PC-3 (cell line): ENCODE measurements around the gene CATSPERZ. TPM values are rescaled to one million over a fixed set of nuclear protein-coding genes. Genes with fewer than 3 reads are reported as not detected.
A peak's percentile ranks its signal among the peaks of the same experiment; 100 is the strongest.
"Not testable (repeated sequence)": the region's sequence is repeated elsewhere in the genome, so short reads cannot be mapped to it uniquely, and the experiment has no call there.

Experiments used
- ATAC-seq: fragments of 200-7000 bp; cut with Tn5 transposase; 2 replicates; pipeline ENCODE4 v1.9.1; 2020; ENCODE audit warnings: mild to moderate bottlenecking, moderate library complexity
- BruUV-seq: library from RNA; stranded (reverse); fragments of 400-500 nt; replicated peaks from 2 replicates; lab custom pipeline; 2021; lab: Mats Ljungman, UMichigan
- CTCF ChIA-PET: fragments of 300-600 bp; sonication (Branson Sonifier 250); formaldehyde crosslinking; loops from one replicate; lab custom pipeline; 2022; ENCODE audit warnings: antibody characterized with exemption; lab: Charles Lee
- POLR2A ChIA-PET: fragments of 300-600 bp; sonication (Branson Sonifier 250); formaldehyde crosslinking; loops from one replicate; lab custom pipeline; 2022; ENCODE audit warnings: antibody characterized with exemption; ENCODE audit not compliant: unreplicated experiment; lab: Charles Lee
- DNase-seq: peaks from one replicate; pipeline ENCODE4 v3.0.0-alpha.2; 2015
- H2AFZ ChIP-seq: fragments of 300-600 bp; sonication (generic); 2 replicates; pipeline ENCODE4 v1.6.0; 2016; ENCODE audit warnings: antibody characterized with exemption, low read length
- H3F3A ChIP-seq: fragments of 300-600 bp; sonication (generic); one replicate; pipeline ENCODE4 v1.6.0; 2017; ENCODE audit warnings: antibody characterized with exemption, low read length, control low read depth, mild to moderate bottlenecking; ENCODE audit not compliant: unreplicated experiment
- H3K27ac ChIP-seq: fragments of 300-600 bp; sonication (generic); 2 replicates; pipeline ENCODE4 v1.5.1; 2016; ENCODE audit warnings: mild to moderate bottlenecking, low read length
- H3K27me3 ChIP-seq: fragments of 300-600 bp; sonication (generic); 2 replicates; pipeline ENCODE4 v1.6.1; 2016; ENCODE audit warnings: low read length, mixed read lengths
- H3K36me3 ChIP-seq: fragments of 300-600 bp; sonication (generic); 2 replicates; pipeline ENCODE4 v1.6.1; 2016; ENCODE audit warnings: low read depth, mixed run types, low read length, mixed read lengths
- H3K4me1 ChIP-seq: fragments of 300-600 bp; sonication (generic); 2 replicates; pipeline ENCODE4 v1.5.1; 2016; ENCODE audit warnings: low read length; ENCODE audit not compliant: insufficient read depth
- H3K4me2 ChIP-seq: fragments of 300-600 bp; sonication (generic); 2 replicates; pipeline ENCODE4 v1.6.0; 2016; ENCODE audit warnings: low read length
- H3K4me3 ChIP-seq: fragments of 300-600 bp; sonication (generic); 2 replicates; pipeline ENCODE4 v1.5.1; 2016; ENCODE audit warnings: mild to moderate bottlenecking, low read length, mixed read lengths
- H3K79me2 ChIP-seq: fragments of 300-600 bp; sonication (generic); 2 replicates; pipeline ENCODE4 v1.6.1; 2017; ENCODE audit warnings: low read length, mixed read lengths
- H3K9ac ChIP-seq: fragments of 300-600 bp; sonication (generic); 2 replicates; pipeline ENCODE4 v1.6.0; 2016; ENCODE audit warnings: mild to moderate bottlenecking, low read length
- H3K9me2 ChIP-seq: fragments of 300-600 bp; sonication (generic); replicated peaks from 2 replicates; pipeline ENCODE4 v1.6.1; 2016; ENCODE audit warnings: mixed run types, low read length, mixed read lengths
- H3K9me3 ChIP-seq: fragments of 300-600 bp; sonication (generic); 2 replicates; pipeline ENCODE4 v1.6.1; 2016; ENCODE audit warnings: low read length, mixed read lengths
- H4K20me1 ChIP-seq: fragments of 300-600 bp; sonication (generic); 2 replicates; pipeline ENCODE4 v1.6.1; 2016; ENCODE audit warnings: low read length, mixed read lengths
- EZH2 ChIP-seq: fragments of 300-600 bp; sonication (generic); IDR thresholded peaks from one replicate; pipeline ENCODE4 v1.6.1; 2017; ENCODE audit warnings: antibody characterized with exemption, mild to moderate bottlenecking, low read length; ENCODE audit not compliant: unreplicated experiment
- EZH2phosphoT487 ChIP-seq: fragments of 300-600 bp; sonication (generic); IDR thresholded peaks from 2 replicates; pipeline ENCODE4 v1.6.1; 2018; ENCODE audit warnings: mild to moderate bottlenecking, antibody characterized with exemption, low read length, borderline replicate concordance
- intact Hi-C: fragments of 100-400 bp; cut with micrococcal nuclease; formaldehyde crosslinking; loops from 2 replicates; pipeline ENCODE4 v1.9.0; 2023
- total RNA-seq: library from RNA; depleted of rRNA; stranded (reverse); fragments of >200 nt; gene quantifications from 2 replicates; pipeline ENCODE4 v1.2.3, GENCODE V29; 2014
- TF ChIP-seq, protein P1 (sequence below): fragments of 300-600 bp; sonication (generic); conservative IDR thresholded peaks from 2 replicates; pipeline ENCODE4 v1.5.1; 2017; ENCODE audit warnings: antibody characterized with exemption, low read depth, mild to moderate bottlenecking, low read length

CATSPERZ gene
- total RNA-seq, 1 experiment from 2014 or later: 9.2 TPM

DNA sequence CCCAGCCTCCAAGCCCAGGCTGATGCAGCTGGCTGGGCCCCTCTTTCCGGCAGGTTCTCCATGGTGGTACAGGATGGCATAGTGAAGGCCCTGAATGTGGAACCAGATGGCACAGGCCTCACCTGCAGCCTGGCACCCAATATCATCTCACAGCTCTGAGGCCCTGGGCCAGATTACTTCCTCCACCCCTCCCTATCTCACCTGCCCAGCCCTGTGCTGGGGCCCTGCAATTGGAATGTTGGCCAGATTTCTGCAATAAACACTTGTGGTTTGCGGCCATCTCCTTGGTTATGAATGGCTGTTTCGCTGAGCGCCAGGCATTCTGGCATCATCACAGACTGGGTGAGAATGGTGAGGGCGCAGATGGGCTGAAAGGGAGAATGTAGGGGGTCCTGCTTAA lies 21.4 kb downstream of the CATSPERZ start:
- Histone ChIP-seq H3K27me3 (no peaks in the 10 kb centered on the region), H3K9me2 (no peaks in the 10 kb centered on the region), H3K9me3 (no peaks in the 10 kb centered on the region), H3K27ac (no peak overlapping the region), H3K4me2 (no peak overlapping the region; the same call in 1 of the 2 replicates), H3K79me2 (peaks cover 35% of the 10 kb centered on the region), H3K36me3 (peaks cover 3% of the 10 kb centered on the region; the same call in 1 of the 2 replicates), H3F3A (no peaks in the 10 kb centered on the region), H3K4me3 (no peak overlapping the region), H3K4me1 (peaks cover 23% of the 10 kb centered on the region), H4K20me1 (no peaks in the 10 kb centered on the region), H3K9ac (no peak overlapping the region), H2AFZ (no peak overlapping the region)
- TF ChIP-seq EZH2phosphoT487: no peak
- TF ChIP-seq, protein P1, sequence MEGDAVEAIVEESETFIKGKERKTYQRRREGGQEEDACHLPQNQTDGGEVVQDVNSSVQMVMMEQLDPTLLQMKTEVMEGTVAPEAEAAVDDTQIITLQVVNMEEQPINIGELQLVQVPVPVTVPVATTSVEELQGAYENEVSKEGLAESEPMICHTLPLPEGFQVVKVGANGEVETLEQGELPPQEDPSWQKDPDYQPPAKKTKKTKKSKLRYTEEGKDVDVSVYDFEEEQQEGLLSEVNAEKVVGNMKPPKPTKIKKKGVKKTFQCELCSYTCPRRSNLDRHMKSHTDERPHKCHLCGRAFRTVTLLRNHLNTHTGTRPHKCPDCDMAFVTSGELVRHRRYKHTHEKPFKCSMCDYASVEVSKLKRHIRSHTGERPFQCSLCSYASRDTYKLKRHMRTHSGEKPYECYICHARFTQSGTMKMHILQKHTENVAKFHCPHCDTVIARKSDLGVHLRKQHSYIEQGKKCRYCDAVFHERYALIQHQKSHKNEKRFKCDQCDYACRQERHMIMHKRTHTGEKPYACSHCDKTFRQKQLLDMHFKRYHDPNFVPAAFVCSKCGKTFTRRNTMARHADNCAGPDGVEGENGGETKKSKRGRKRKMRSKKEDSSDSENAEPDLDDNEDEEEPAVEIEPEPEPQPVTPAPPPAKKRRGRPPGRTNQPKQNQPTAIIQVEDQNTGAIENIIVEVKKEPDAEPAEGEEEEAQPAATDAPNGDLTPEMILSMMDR: no peak
- DNase-seq (peak; percentile 76), ATAC-seq (peak; percentile 6)
- POLR2A ChIA-PET: no interaction called here
- CTCF ChIA-PET: no interaction called here
- intact Hi-C loops: no loop called here
- BruUV-seq: no TSS peak

DNA sequence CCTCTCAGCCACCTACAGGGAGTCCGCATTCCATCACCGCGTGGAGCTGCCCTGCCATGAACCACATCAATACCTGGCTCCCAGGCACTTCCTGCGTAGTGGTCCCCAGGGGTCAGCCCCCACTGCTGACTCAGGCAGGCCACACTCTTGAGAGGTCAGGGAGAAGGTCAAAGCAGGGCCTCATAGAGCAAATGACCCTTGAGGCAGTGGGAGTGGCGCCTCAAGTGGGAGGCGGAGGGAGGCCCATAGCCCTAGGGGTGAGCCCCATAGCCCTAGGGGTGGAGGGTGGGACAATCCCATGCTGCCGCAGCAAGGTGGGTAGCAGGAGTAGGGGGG lies 22.7 kb downstream of the CATSPERZ start:
- Histone ChIP-seq H3K79me2 (peaks cover 27% of the 10 kb centered on the region), H3K36me3 (0 out of 2 replicates have a peak, but pooled peaks cover 3% of the 10 kb centered on the region), H2AFZ (no peak overlapping the region), H3K9ac (no peak overlapping the region), H3F3A (no peaks in the 10 kb centered on the region), H3K27me3 (no peaks in the 10 kb centered on the region), H3K4me2 (no peak overlapping the region), H3K9me2 (no peaks in the 10 kb centered on the region), H3K27ac (no peak overlapping the region), H3K4me1 (peaks cover 23% of the 10 kb centered on the region), H3K9me3 (no peaks in the 10 kb centered on the region), H4K20me1 (no peaks in the 10 kb centered on the region), H3K4me3 (no peak overlapping the region)
- BruUV-seq: no TSS peak
- no peak for TF ChIP-seq EZH2phosphoT487
- TF ChIP-seq, protein P1: no peak
- no peak for TF ChIP-seq EZH2
- ATAC-seq (no peak), DNase-seq (no peak)
- POLR2A ChIA-PET: no interaction called here
- CTCF ChIA-PET: no interaction called here
- intact Hi-C loops: no loop called here

DNA sequence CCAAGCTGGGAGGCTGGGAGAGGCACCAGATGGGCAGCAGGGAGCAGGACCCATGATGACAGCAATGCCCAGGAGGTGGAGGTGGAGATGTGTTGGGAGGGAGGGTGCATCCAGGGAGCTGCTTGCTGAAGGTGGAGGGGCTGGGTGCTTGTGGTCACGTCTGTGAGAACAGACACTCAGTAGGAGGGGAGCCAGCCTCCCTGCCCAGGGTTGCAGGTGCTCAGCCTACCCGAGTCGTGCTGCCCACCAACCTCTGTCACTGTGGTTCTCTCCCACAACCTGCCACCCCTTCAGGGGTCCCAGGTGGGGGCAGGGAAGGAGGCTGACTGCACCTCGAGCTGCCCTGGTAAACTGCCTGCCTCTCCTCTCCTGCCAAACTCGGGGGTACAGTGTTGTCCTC lies 23.2 kb downstream of the CATSPERZ start:
- no TSS peak for BruUV-seq
- H3K9ac ChIP-seq: no peak overlapping the region
- H3K27ac ChIP-seq: no peak overlapping the region

DNA sequence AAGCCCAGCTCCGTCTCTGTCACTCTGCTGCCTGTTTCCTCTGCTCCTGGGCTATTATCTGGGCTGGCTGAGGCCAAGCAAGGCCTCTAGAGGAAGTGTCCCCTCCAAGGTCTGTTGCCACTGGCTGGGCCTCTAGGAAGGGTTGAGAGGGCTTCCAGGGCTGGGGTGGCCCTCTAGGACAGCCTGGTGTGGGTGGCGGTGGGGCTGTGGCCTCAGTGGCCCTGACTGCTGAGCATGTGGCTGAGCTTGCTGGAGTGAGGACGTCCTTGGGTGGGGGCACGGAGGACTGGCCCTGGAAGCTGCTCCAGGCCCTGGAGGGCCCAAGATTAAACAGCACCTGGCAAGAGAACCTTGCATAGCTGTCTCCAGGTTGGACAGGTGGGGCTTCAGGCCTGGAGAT lies 23.8 kb downstream of the CATSPERZ start:
- H3K4me2 ChIP-seq, H3K27me3 ChIP-seq, H2AFZ ChIP-seq, H3K9me3 ChIP-seq, POLR2A ChIA-PET, H3K9ac ChIP-seq, ATAC-seq, H3K9me2 ChIP-seq, H3K27ac ChIP-seq, H3K4me3 ChIP-seq, intact Hi-C loops, H3F3A ChIP-seq, BruUV-seq, CTCF ChIA-PET, DNase-seq, H4K20me1 ChIP-seq, H3K36me3 ChIP-seq: not testable (repeated sequence)
- Histone ChIP-seq H3K79me2 (peaks cover 18% of the 10 kb centered on the region), H3K4me1 (peaks cover 20% of the 10 kb centered on the region)

More for the DNA sequence above, 23.2 kb downstream of the CATSPERZ start:
- Histone ChIP-seq H3K27me3 (no peaks in the 10 kb centered on the region), H3K36me3 (0 out of 2 replicates have a peak, but pooled peaks cover 3% of the 10 kb centered on the region), H3K9me2 (no peaks in the 10 kb centered on the region), H3K4me2 (no peak overlapping the region), H3F3A (no peaks in the 10 kb centered on the region), H3K79me2 (peaks cover 24% of the 10 kb centered on the region), H4K20me1 (no peaks in the 10 kb centered on the region), H3K4me3 (no peak overlapping the region), H3K9me3 (no peaks in the 10 kb centered on the region), H3K4me1 (peaks cover 23% of the 10 kb centered on the region), H2AFZ (no peak overlapping the region)
- ChIA-PET CTCF (no interaction called here), POLR2A (no interaction called here)
- DNase-seq: no peak
- ATAC-seq: no peak
- no peak for TF ChIP-seq EZH2phosphoT487
- no peak for TF ChIP-seq EZH2
- TF ChIP-seq, protein P1: no peak
- intact Hi-C loops: no loop called here
